NCI-H748 (cell line): ENCODE data around the gene MRPL9.
"Not testable (repeated sequence)": the region's sequence is repeated elsewhere in the genome, so short reads cannot be mapped to it uniquely, and the experiment has no call there.

Experiments used
- DNase-seq: peaks from one replicate; lab custom pipeline; 2025; ENCODE audit not compliant: unreplicated experiment; lab: John Stamatoyannopoulos, UW

Gene MRPL9

DNA sequence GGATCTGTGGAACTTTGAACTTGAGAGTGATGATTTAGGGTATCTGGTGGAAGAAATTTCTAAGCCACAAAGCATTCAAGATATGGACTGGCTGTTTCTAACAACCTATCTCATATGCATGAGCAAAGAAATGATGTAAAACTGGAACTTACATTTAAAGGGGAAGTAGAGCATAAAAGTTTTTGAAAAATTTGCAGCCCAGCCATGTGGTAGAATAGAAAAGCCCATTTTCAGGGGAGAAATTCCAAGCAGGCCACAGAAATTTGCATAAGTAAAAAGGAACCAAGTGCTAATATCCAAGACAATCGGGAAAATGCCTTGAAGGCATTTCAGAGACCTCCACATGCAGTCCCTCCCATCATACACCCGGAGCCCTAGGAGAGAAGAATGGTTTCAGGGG lies 26.3 kb downstream of the MRPL9 start:
- DNase-seq: no peak

DNA sequence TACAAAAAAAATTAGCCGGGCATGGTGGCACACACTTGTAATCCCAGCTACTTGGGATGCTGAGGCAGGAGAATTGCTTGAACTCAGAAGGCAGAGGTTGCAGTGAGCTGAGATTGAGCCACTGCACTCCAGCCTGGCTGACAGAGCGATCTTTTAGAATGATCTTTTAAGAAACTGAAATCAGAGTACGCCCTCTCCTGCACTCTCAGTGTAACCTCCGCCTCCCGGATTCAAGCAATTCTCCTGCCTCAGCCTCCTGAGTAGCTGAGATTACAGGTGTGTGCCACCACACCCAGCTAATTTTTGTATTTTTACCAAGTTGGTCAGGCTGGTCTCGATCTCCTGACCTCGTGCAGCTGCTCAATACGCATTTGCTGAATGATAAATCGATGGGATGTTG lies 29.3 kb downstream of the MRPL9 start:
- not testable (repeated sequence) for DNase-seq

DNA sequence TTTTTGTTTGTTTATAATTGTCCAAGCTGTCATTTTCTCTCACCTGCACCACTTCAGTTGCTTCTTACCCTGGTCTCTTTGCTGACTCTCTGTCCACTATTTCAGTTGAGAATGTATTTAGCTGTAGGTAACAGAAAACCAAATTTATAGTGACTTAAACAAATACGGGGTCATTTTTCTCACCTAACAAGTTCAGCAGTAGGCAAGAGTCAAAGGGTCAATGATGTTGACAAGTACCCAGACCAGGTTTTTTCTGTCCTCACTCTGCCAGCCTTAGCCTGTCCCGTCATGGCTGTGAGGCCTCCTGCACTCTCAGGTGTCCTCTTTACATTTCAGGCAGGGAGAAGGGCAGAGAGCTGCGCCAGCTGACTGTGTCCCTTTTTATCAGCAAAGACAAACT lies 30.2 kb downstream of the MRPL9 start:
- DNase-seq: no peak

DNA sequence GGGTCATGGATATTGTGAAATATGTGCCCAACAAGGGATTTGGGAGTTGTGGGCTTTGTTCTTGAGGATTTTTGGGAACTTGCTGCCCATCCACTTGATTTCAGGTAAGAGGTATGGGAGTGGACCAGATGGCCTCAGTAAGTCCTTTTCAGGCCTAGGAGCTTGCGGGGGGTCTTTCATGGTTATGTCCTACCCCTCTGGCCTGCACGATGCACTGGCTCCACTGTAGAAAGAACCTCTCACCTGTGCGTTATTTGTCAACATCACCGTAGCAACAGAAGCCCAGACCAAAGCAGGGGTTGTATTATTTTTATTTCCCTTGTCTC lies 33.4 kb downstream of the MRPL9 start:
- no peak for DNase-seq

DNA sequence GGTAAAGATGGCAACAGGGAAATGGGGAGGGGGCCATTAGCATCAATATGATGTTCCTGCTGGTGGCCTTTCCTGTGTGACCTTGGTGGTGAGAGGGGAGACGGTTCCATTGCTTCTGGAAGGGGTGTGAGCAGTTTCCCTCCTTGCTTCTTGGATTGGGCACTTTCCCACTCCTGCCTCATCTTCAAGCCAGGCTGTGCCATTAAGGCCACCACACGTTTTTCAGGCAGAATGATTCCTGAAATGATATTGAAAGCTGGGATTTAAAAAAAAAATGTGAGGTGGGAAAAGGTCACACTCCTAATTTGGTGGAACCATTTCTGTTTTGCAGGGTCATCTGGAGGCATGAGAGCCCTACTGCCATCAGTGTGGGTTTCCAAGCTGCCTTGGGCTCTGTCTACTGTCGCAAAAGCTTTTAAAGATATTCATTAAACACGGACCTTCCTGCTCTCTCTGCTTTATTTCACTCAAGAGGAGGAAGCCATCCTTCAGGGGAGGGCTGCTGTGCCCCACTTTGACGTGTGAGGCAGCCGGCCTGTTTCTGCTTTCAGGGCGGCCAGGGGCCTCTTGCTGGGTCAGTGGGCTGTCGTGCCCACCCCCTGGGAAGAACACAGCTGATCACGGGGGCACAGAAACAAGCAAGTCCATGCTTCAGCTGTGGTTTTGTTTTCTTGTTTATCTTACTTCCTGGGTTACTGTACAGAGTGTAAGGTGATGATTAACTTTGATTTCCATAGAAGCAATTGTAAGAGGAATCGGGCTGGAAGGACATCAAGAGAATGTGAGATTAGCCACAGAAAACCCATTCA lies 33.9 kb downstream of the MRPL9 start:
- no peak for DNase-seq

DNA sequence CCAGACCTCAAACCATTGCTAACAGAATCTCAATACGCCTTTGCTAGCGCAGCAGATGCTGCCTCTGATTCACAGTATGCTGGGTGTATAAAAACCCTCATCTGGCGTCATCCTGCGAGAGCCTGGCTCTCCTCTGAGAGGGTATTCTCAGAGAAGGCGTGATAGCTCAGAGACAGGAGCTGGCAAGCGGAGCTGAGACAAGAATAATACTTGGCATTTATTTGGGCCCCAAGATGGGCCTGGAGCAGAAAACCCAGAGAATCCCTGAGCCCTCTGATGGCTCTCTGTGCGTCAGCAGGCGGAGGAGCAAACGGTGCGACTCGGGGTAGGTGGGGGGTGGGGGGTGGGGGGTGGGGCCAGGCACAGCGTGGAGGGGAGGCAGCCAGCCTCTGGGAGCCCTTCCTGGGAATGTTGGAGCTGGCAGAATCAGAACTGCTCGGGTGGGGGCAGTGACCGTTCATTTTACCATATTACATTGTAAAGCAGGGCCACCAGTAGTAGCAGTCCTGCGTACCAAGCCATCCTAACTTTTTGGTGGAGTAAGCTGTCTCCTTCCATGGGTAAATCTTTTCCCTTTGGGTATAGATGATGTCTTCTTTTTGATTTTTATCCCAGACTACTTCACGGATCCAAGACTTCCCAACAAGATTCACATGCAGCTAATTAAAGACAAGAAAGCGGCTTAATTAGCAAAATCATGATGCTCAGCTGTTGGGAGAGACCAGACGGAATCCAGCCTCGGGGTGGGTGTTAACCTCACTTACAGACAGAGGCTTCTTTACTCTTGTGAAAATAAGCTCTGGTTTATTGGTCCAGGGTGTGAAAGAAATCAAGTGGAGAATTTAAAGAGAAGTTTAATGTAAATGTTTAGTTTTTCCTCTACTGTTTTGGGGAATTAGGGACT lies 34.9 kb downstream of the MRPL9 start:
- DNase-seq: no peak

DNA sequence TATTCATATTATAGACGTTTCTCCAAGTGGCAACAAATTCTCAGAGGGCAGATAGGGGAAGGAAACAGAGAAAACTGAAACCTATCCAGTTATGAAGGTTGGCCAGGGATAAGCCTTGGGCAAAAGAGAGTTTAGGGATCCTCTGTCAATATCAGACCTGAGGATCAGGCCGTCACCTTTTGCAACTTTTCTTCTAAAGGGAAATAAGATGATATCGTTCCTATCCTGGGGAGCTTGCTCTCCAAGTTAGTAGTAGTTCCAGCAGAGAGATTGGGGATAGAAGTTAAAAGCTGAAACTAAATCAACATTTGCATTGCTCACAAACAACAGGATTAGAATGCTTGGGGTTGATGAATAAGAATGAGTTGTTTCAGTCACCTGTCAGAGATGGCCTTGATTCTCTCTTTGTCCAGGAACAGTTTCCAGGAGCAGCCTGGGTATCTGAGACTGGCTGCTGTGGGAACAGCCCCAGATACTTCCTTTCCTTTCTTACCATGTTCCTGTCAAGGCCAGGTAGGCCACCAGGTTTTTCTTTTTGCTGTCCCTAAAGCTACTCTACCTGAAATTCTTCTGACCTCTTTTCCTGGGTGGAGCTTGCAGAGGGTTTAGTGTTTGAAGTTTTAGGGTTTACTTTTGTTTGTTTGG lies 39.4 kb downstream of the MRPL9 start:
- DNase-seq: no peak

DNA sequence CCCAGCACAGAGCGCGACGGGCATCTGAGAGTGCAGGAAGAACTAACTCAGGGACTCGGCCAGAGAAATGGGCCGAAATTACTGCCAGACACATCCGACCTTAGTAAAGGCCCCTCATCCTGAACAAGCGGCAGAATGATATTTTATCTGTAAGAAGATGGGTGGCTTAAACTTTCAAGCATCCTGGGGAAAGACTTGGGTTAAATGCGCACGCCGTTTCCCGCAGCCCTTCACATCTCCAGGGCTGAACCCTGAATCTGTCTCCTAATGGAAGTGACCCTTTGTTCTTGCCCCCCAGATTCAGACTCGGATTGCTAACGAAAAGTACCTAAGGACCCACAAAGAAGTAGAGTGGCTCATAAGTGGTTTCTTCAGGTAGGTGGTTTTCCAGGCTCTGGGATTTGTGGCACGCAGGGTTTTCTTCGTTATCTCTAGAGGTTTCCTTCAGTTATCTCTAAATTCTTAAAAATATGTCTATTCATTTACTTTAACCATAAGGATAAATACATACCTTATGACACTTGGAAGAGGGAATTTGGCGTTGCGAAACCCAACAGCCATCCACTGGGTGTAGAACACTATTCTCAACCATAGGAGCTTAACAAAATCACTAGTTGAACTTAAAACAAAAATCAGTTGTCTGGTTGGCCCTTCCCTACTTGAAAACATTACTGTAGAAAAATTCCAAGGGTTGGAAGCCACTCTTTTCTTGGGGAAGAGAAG lies 41.3 kb downstream of the MRPL9 start:
- DNase-seq: no peak

DNA sequence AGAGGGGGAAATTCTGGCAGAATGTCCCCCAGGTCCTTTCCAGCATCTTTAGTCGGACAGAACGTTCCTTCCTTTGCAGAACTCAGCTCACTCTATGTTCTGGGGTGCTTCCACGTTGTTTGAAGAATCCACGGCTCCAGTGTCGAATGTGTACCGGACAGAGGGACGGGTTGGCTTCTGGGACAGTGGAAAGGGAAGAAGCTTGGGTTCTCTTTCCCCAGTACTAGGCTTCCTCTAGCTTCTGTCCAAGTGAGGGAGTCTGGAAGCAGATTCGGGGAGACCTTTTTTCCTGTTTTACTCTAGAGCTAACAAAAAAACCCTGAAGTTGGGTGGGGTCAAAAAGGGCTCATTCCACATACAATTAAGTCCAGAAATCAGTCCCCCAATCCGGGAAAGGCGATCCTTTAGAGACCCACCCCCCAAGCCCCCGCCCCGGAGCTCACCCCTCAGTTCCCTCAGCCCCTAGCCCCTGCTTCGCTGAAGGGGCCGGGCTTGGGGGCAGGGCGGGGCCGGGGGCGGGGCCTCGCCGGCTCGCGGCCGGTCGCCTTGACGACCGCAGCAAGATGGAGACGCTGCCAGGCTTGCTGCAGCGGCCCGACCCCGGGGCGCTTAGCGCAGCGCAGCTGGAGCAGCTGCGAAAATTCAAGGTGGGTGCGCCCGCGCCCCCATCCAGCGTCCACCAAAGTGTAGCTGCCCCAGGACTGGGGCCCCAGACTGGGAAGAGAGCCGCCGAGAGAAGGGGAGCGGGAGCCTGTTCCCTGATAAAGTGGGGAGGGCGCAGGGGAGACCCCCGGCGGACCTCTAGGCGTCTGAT lies 42.1 kb downstream of the MRPL9 start, which contains the start of gene RIIAD1:
TSS of gene RIIAD1 (plus strand) at position 549 of the 814 bp plus-strand sequence. CDS start at position 564, 15 bp downstream.
- peak; percentile 73 for DNase-seq

DNA sequence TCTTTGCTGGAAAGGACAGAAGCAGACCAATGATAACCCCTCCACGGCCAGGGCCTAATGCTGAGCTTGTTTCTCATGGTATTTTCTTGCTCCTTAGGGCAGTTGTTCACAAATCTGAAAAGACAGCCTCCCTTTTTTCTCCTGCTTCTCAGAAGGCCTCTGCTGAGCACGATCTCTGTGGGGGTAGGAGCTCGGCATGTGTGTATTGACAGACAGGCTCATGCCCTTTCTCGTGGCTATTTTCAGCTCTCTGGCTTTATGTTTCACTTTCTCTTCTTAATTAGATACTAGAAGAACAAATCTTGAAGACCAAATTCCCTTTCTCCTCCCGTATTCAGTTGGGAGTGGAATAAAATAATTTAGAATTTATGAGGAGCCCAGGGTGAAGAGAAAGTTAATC lies 42.7 kb downstream of the MRPL9 start:
- DNase-seq: no peak

DNA sequence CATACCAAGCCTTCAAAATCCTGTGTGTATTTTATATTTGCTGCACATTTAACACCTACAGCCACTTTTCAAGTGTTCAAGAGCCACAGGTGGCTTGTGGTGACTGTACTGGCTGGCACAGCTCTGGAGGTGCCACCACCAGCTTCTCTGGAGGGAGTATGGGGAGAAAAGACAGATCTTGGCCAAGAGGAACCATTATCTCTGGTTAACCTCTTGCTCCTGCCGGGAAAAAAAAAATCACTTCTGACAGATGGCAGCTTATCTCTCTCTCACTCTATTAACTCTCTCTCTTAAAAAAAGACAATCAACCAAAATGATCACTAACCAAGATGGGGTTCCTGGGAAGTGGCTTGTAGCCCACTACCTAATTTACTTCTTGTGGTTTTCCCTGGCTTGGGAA lies 43.2 kb downstream of the MRPL9 start:
- no peak for DNase-seq

DNA sequence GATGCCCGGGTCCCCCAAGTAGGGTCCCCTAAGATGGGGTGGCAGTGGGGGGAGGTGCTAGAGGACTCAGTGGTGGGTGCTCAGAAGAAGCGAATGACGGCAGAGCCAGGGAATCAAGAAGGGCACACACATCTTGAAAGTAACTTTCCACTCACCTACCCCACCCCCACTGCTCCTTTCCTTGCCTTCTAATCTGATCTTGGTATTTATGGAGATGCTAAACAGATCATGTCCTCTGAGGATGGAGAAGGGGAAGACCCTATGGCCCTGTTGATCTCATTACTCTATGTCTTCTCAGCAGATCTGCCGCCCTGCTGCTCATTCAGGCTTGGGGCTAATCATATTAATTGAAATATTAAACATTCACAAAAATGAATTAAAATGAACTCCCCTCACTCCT lies 44.6 kb downstream of the MRPL9 start:
- DNase-seq: no peak

DNA sequence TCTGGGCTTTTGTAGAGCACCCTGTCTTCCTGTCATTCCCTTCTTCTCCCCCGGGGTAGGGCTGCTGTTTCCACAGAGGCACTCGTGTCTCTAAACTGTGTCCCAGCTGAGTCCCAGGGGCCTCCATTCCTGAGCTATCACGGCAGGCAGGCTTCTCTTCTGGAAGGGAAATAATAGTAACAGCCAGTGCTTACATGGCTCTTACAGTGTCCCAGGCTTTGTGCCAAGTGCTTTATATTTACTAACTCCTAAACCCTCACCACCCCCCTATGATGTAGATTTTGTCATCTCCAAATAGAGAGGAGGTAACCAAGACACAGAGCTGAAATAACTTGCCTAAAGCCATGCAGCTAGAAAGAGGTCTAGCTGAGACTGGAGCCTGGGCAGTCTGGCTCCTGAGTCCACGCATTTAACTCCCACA lies 45.3 kb downstream of the MRPL9 start:
- no peak for DNase-seq

DNA sequence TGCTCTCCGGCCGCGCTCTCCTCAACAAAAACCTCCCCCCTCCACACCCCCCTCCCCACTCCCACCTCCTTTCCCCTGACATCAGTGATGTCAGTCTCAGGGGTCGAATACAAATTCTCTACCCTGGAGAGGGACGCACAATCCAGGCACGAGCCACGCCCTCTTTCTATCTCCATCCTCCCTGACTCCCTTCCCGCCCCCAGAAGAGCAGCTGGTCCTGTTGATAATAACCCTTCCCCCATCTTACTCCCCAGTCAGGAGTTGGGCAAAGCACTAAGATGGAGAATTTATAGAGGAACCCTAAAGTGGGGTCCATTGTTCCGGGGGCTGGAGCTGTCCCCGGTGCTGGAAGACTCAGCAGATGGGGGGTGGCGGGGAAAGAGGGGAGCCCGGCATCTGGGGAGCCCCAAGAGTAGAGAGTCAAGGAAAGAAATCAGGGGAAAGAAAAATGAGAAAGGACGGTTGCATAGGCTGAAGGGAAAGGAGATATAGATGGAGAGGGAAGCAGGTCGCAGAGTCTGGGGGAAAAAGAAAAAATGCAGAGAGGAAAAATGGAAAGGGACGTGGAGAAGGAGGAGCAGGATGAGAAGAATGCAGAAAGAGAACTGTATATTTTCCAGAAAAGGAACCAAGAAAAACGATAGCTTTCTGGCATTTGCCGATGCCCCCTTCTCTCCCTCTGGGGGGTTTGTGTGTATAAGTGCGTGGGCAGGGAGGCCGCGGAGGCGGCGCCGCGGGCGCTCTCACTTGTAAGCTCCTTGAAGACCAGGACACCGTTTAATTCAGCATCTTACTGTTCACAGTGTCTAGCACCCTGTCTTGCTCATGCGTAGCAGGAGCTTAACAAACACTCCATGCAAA lies 46.3 kb downstream of the MRPL9 start, which contains the start of gene CELF3:
TSS of gene CELF3 (minus strand) at position 33 of the 861 bp plus-strand sequence. CDS start 783 bp downstream, outside the sequence.
- DNase-seq: peak; percentile 99

DNA sequence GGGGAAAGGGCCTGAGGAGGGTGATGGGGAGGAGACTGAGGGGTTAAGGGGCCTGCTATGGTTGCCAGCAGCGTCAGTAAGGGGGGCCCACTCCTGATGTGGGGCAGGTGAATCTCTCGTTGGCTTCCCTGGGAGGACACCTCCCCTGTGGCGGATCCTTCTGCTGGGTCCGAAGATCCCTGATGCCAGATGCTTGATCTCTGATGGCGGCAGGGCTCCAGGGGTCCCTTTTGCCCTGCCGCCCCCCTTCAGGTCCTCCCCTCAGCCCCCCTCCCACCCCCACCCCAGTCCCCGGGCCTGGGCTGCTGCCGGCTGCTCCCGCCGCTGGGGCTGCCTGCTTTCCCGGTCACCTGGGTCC lies 46.9 kb downstream of the MRPL9 start:
- no peak for DNase-seq

DNA sequence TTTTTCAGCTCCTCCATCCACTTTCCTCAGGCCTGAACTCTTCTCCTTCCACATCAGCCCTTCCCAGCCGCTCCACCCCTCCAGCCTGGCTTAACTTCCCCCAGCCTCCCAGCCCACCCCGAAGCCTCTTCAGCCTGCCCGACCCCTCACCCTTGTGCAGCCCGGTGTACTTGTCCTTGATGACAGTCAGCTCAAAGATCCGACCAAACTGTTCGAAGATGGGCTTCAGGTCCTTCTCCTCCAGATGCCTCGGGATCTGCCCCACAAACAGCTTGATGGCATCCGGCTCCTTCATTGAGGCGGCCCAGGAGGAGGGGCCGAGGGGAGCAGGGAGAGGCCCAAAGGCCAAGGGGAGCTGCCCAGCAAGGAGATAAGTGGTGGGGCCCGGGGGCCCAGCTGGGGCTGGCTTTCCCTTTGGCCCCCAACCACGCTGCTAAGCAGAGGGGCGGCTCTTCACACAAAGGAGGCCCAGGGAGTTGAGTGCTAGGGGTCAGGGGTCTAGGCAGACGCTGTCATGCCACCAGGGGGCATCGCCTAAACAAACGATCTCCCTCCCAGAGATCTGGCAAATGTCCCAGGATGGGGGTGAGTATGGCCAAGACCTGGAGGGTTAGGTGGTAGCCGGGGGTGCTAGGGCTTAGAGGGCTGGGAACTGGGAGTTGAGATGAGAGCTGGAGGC lies 47.4 kb downstream of the MRPL9 start:
- DNase-seq: peak; percentile 79

DNA sequence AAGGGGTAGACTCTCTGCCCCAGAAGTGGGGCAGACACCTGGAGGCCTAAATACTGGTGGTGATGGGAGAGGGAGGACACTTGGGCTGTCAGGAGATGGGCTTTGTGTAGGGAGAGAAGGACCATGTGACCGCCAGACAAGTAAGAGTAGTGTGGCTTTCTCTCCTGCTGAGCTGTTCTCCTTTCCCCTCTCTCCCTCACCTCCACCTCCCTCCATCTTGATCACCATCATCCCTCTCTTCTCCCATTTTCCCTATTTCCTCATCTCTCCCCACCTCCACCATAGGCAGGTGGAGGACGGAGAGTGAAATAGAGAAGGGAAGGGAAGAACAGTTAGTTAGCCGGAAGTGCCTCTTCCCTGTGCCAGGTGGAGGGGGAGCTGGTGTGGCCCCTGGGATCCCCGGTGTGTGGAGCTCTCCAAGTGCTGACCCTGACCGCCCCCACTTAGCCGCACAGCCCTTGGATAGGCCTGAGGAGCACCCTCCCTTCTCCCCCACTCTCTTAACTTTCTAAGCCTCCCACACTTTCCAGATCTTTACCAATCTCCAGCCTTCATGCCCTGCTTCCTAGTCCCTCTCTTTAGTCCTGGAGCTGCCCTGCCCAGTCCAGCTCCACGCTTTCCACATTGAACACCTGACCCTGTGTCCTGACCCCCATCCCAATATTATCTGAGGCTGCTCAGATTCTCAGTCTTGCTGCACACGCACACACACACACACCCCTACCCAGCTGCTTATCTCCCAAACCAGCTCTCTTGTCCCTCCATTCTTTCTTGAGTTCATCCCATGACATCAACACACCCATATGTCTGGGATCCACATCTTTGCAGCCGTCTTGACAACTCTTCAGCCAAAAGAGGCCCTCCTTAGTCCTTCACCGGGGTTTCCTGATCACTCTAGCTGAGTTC lies 48.2 kb downstream of the MRPL9 start:
- no peak for DNase-seq

DNA sequence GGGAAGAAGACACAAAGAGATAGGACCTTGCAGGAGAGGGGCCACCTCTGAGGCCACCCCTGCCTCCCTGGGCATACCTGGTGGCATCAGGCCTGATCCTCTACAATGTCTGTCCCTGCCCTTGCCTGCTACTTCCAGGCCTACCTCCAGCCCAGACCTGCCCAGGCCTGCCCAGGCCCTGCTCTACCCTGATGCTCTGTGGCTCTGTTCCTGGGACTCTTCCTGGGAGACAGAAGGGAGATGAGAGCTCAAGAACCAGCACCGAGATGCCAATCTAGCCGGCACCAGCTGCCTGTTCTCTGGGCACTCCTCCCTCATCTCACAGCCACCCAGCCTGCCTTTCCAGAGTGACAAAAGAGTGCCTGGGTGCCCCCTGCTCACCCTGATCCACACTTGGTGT lies 49.4 kb downstream of the MRPL9 start:
- DNase-seq: no peak
